ENCODE measurements around the gene SKP1.

SKP1 gene

DNA sequence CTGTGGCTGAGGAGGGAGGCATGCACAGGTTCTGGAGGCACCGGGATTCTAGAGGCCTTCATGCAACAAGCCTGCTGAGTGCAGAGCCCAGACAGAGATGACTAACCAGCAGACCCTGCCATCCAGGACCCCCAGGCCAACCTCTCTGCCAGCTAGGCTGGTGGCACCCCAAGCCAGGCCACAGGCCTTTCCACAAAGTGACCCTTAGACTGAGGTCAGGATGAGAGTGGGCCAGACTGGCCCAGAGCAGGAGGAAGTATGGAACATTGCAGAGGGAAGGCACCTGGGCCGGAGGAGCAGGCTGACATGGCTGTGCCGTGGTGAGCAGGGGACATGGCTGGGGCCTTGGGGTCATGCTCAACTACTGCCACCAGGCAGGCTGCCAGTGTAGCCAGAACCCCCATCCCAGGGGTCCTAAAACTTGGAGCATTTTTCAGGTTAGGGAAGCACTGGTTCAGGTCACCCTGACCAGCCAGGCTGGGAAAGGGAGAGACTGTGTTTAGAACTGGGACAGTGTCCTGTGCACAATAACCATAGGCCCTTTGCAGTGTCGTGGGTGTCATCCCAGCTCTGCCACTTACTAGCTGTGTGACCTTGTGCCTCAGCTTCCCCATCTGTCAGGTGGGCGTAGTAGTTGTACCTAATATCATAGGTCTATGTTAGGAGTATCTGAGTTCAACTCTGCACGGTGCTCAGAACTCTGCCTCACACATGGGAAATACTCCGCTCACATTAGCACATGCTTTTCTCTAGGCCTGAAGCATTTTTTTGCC is 45.0 kb downstream of the SKP1 start:
- TF ChIP-seq SIN3A (IDR thresholded peaks at IDR 0.05; ENCODE audit: borderline replicate concordance, insufficient read depth, low read length) (no peak), FOXP2 (optimal IDR thresholded peaks at IDR 0.05; ENCODE audit: borderline replicate concordance, extremely low read depth, extremely low read length, insufficient read depth) (no peak), TAF1 (IDR thresholded peaks at IDR 0.05; ENCODE audit: borderline replicate concordance, insufficient read depth, low read length) (no peak), REST (IDR thresholded peaks at IDR 0.05; ENCODE audit: insufficient read depth in 1 of 2, low read depth in 2 of 2, low read length in 2 of 2) (no peak), POLR2AphosphoS5 (IDR thresholded peaks at IDR 0.05; ENCODE audit: low read depth, low read length) (no peak)

- no peak for TF ChIP-seq SIN3A (IDR thresholded peaks at IDR 0.05; ENCODE audit: borderline replicate concordance, insufficient read depth, low read length)
- no peak for TF ChIP-seq TAF1 (IDR thresholded peaks at IDR 0.05; ENCODE audit: borderline replicate concordance, insufficient read depth, low read length)
- TF ChIP-seq FOXP2 (optimal IDR thresholded peaks at IDR 0.05; ENCODE audit: borderline replicate concordance, extremely low read depth, extremely low read length, insufficient read depth), result no peak
These were observed 45.6 kb downstream of the SKP1 start for GRCh38 chr5:134131165-134131564.

GRCh38 chr5:134130239-134130945 is 46.4 kb downstream of the SKP1 start:
- no peak for TF ChIP-seq TAF1 (IDR thresholded peaks at IDR 0.05; ENCODE audit: borderline replicate concordance, insufficient read depth, low read length)

DNA sequence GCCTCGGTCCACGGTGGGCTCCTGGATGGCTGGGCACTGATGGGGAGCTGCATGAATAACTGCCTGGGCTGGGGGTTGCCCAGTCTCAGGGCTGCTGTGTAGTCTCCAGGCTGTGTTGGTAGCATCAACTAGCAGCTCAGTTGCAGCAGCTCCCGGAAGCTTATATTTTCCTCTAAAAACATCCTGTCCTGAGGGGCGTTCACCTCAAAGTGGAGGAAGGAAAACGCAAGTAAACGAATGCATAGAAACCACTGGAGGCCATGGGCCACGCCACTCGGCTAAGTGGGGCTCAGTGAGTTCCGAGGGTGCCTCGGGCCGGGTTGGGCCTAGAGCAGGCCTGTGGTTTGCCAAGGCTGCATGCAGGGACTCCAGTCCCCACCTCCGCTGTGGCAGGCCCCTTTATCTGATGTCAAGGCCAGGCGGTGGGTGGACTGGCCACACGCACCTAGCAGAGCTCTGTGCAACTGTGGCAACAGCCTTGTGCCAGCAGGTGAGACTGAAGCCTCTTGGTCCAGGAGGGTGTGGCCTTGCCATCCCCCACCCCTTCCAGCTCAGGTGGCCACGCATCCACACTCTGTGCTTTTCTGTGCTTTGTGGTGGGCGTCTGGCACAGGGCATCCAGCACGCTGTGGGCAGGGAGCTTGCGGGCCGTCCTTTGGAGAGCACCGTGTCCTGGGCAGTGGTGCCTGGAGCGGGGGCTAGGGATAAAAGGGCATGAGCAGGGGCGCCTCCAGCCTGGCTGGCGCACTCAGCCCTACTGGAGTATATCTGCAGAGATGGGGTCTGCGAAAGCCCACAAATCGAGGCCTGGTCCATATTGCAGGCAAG is 47.1 kb downstream of the SKP1 start:
- TF ChIP-seq SIN3A (IDR thresholded peaks at IDR 0.05; ENCODE audit: borderline replicate concordance, insufficient read depth, low read length), result no peak
- no peak for TF ChIP-seq POLR2AphosphoS5 (IDR thresholded peaks at IDR 0.05; ENCODE audit: low read depth, low read length)
- no peak for TF ChIP-seq FOXP2 (optimal IDR thresholded peaks at IDR 0.05; ENCODE audit: borderline replicate concordance, extremely low read depth, extremely low read length, insufficient read depth)
- TF ChIP-seq REST (IDR thresholded peaks at IDR 0.05; ENCODE audit: insufficient read depth in 1 of 2, low read depth in 2 of 2, low read length in 2 of 2), result no peak
- no peak for TF ChIP-seq TAF1 (IDR thresholded peaks at IDR 0.05; ENCODE audit: borderline replicate concordance, insufficient read depth, low read length)

- TF ChIP-seq REST (IDR thresholded peaks at IDR 0.05; ENCODE audit: insufficient read depth in 1 of 2, low read depth in 2 of 2, low read length in 2 of 2), result no peak
These were observed 48.1 kb downstream of the SKP1 start for GRCh38 chr5:134128648-134128995.

Data from PFSK-1 (cell line).